Type B pancreatic cell (in vitro differentiated cells): Measurements from ENCODE around the gene ZSWIM4. TPM values are rescaled to one million over a fixed set of nuclear protein-coding genes. Genes with fewer than 3 reads are reported as not detected.
"Not testable (repeated sequence)": the region's sequence is repeated elsewhere in the genome, so short reads cannot be mapped to it uniquely, and the experiment has no call there.

Experiments used
- DNase-seq: peaks from one replicate; pipeline ENCODE4 v3.0.0; 2021; ENCODE audit warnings: mixed read lengths; ENCODE audit not compliant: unreplicated experiment; ENCODE audit errors: extremely low spot score
- H3K27ac Mint-ChIP-seq: 2 replicates; pipeline ENCODE4 v1.8.0; 2021; ENCODE audit warnings: mild to moderate bottlenecking, mixed read lengths
- H3K27me3 Mint-ChIP-seq: 2 replicates; pipeline ENCODE4 v1.8.0; 2021; ENCODE audit warnings: mixed read lengths
- H3K36me3 Mint-ChIP-seq: 2 replicates; pipeline ENCODE4 v1.8.0; 2021; ENCODE audit warnings: mixed read lengths
- H3K4me1 Mint-ChIP-seq: one replicate; pipeline ENCODE4 v1.8.0; 2021; ENCODE audit warnings: mixed read lengths; ENCODE audit not compliant: unreplicated experiment
- H3K4me3 Mint-ChIP-seq: 2 replicates; pipeline ENCODE4 v1.8.0; 2021; ENCODE audit warnings: mild to moderate bottlenecking, mixed read lengths
- H3K9me3 Mint-ChIP-seq: 2 replicates; pipeline ENCODE4 v1.8.0; 2021; ENCODE audit warnings: mixed read lengths
- total RNA-seq: library from RNA; stranded (reverse); gene quantifications from 2 replicates; pipeline ENCODE4 v1.2.1, GENCODE V29; 2021; ENCODE audit warnings: low replicate concordance
- TF ChIP-seq, protein P1 (sequence below): fragments of 200-600 bp; sonication (generic); conservative IDR thresholded peaks from 2 replicates; pipeline ENCODE4 v1.5.0; 2021; ENCODE audit warnings: antibody characterized with exemption, mild to moderate bottlenecking

ZSWIM4 gene
- total RNA-seq, 1 donor from 2014 or later, result 15.0 TPM

DNA sequence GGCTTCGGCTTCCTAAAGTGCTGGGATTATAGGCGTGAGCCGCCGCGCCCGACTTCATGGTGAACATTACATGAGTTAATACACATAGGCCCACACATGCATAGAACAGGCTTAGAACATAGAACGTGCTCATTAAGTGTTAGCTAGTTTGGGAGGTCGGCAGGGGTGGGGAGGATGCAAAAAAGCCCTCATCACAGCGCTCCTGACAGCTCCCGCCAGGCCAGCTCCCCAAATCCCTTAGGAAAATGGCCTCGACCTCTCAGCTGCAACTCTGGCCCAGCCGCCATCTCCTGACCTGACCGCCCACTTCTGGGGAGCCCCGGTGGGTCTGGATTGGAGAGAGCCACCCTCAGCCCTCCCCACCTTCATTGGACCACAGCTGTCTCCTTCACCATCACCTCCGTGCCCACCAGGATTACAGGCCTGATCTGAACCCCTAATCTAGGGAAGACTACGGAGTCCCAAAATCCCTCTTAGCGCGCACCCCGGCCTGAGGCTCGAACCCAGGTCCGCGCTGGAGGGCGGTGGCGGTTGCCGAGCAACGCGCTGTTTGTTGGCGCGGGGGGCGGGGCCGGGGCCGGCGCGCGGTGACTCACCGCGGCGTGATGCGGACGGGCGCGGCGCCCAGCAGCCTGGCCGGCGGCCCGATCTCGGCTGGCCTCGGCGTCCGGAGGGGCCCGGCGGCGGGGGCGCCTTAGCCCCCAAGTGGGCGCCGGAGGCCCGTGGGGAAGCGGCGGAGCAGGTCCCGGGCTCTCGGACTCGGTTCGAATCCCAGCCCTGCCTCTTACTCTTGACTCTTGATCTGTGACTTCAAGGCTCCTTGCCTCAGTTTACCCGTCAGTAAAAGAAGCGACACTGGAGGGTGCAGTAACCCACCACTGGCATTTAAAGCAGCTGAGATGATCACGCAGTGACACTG lies 55.0 kb downstream of the ZSWIM4 start:
- TF ChIP-seq, protein P1, sequence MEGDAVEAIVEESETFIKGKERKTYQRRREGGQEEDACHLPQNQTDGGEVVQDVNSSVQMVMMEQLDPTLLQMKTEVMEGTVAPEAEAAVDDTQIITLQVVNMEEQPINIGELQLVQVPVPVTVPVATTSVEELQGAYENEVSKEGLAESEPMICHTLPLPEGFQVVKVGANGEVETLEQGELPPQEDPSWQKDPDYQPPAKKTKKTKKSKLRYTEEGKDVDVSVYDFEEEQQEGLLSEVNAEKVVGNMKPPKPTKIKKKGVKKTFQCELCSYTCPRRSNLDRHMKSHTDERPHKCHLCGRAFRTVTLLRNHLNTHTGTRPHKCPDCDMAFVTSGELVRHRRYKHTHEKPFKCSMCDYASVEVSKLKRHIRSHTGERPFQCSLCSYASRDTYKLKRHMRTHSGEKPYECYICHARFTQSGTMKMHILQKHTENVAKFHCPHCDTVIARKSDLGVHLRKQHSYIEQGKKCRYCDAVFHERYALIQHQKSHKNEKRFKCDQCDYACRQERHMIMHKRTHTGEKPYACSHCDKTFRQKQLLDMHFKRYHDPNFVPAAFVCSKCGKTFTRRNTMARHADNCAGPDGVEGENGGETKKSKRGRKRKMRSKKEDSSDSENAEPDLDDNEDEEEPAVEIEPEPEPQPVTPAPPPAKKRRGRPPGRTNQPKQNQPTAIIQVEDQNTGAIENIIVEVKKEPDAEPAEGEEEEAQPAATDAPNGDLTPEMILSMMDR, result no peak
- Mint-ChIP-seq H3K27me3 (no peaks in the 10 kb centered on the region), H3K4me1 (peaks cover 23% of the 10 kb centered on the region), H3K4me3 (peak overlapping the region; percentile 83), H3K27ac (peak overlapping the region; percentile 97), H3K9me3 (no peaks in the 10 kb centered on the region), H3K36me3 (no peaks in the 10 kb centered on the region)
- no peak for DNase-seq

GRCh38 chr19:13850910-13851733 lies 55.9 kb downstream of the ZSWIM4 start:
- no peak for DNase-seq
- Mint-ChIP-seq H3K4me3 (peak overlapping the region; percentile 83), H3K36me3 (no peaks in the 10 kb centered on the region), H3K27ac (peak overlapping the region; percentile 97), H3K27me3 (no peaks in the 10 kb centered on the region), H3K4me1 (peaks cover 17% of the 10 kb centered on the region), H3K9me3 (no peaks in the 10 kb centered on the region)
- TF ChIP-seq, protein P1, result no peak

DNA sequence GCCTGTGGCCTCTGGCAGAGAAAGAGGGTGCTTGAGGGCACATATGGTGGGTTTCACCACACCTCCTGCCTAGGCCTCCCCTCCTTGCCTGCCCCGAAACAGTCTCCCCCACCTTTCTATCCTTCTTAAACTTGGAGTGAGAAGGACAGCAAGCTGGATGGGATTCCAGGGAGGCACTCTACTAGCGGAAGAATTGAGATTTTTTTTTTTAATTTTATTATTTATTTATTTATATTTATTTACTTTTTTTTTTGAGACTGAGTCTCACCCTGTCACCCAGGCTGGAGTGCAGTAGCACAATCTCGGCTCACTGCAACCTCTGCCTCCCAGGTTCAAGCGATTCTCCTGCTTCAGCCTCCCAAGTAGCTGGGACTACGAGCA lies 56.5 kb downstream of the ZSWIM4 start:
- DNase-seq, H3K4me3 Mint-ChIP-seq, H3K9me3 Mint-ChIP-seq, H3K36me3 Mint-ChIP-seq, H3K27me3 Mint-ChIP-seq: not testable (repeated sequence)
- Mint-ChIP-seq H3K4me1 (peaks cover 11% of the 10 kb centered on the region), H3K27ac (peak overlapping the region; percentile 97)

DNA sequence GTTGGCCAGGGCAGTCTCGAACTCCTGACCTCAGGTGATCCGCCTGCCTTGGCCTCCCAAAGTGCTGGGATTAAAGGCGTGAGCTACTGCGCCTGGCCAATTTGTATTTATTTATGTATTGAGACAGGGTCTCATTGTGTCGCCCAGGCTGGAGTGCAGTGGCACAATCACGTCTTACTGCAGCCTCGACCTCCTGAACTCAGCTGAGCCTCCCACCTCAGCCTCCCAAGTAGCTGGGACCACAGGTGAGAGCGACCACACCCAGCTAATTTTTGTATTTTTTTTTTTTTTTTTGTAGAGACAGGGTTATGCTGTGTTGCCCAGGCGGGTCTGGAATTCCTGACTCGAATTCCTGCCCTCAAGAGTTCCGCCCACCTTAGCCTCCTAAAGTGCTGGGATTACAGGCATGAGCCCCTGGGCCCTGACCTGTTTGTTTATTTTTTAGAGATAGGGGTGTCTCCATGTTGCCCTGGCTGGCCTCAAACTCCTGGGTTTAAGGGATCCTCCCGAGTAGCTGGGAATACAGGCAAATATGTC lies 57.0 kb downstream of the ZSWIM4 start:
- H3K9me3 Mint-ChIP-seq, H3K36me3 Mint-ChIP-seq, H3K27me3 Mint-ChIP-seq, H3K4me3 Mint-ChIP-seq, H3K27ac Mint-ChIP-seq, DNase-seq: not testable (repeated sequence)
- peaks cover 11% of the 10 kb centered on the region for H3K4me1 Mint-ChIP-seq

DNA sequence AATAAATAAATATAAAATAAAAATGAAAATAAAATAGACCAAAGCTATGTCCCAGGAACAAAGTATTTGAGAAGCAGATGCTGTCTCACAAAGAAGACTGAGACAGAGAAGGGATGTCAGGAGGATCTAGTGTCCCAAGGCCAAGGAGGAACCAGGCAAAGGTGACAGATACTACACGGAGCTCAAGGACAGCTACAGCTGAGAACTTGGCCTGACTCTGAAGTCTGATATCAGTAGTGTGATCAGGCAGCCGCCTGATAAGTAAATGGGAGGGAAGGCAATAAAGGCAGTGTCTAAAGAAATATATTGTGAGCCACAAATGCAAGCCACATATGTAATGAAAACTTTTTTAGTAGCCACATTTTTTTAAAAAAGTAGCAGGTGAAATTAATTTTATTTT lies 61.3 kb downstream of the ZSWIM4 start:
- peak overlapping the region; percentile 47 for H3K4me3 Mint-ChIP-seq
- DNase-seq, result no peak
- peaks cover 9% of the 10 kb centered on the region for H3K4me1 Mint-ChIP-seq
- no peaks in the 10 kb centered on the region for H3K27me3 Mint-ChIP-seq
- TF ChIP-seq, protein P1, result no peak
- H3K36me3 Mint-ChIP-seq, result no peaks in the 10 kb centered on the region
- H3K9me3 Mint-ChIP-seq, result no peaks in the 10 kb centered on the region
- H3K27ac Mint-ChIP-seq, result peak overlapping the region; percentile 32

GRCh38 chr19:13859361-13859880 lies 64.2 kb downstream of the ZSWIM4 start:
- TF ChIP-seq, protein P1, result no peak
- H3K9me3 Mint-ChIP-seq, result no peaks in the 10 kb centered on the region
- H3K4me3 Mint-ChIP-seq, result no peak overlapping the region
- DNase-seq, result no peak
- H3K4me1 Mint-ChIP-seq, result peaks cover 26% of the 10 kb centered on the region
- H3K27me3 Mint-ChIP-seq, result peaks cover 5% of the 10 kb centered on the region
- no peaks in the 10 kb centered on the region for H3K36me3 Mint-ChIP-seq
- H3K27ac Mint-ChIP-seq, result peak overlapping the region; percentile 33
